Transverse colon (tissue), 4 donors: ENCODE measurements around the gene SEMA3C.

Experiments
- EP300 ChIP-seq: sonication (generic); formaldehyde crosslinking; IDR thresholded peaks from one replicate; pipeline ENCODE4 v1.6.1; 2017; ENCODE audit warnings: antibody characterized with exemption, low read depth
- POLR2A ChIP-seq: fragments of 450-650 bp; IDR thresholded peaks from one replicate; pipeline ENCODE4 v1.6.1; 2016; ENCODE audit warnings: antibody characterized with exemption, mild to moderate bottlenecking, moderate library complexity
- POLR2AphosphoS5 ChIP-seq, 3 donors: sonication (generic); formaldehyde crosslinking; IDR thresholded peaks; one replicate each; pipeline ENCODE4 v1.6.1; 2016; ENCODE audit warnings: antibody characterized with exemption in 3 of 3
- TF ChIP-seq, protein P1 (sequence below), 5 experiments: fragments of 200-600 bp in 3 of 5; fragments of 450-650 bp in 2 of 5; sonication (generic) in 3 of 5; IDR thresholded peaks; 1 replicate in 2 of 5; 2 replicates in 3 of 5; pipeline ENCODE4 v1.5.1; 2016 to 2017; ENCODE audit warnings: antibody characterized with exemption in 5 of 5, inconsistent platforms in 3 of 5, mild to moderate bottlenecking in 2 of 5, moderate library complexity in 1 of 5

DNA sequence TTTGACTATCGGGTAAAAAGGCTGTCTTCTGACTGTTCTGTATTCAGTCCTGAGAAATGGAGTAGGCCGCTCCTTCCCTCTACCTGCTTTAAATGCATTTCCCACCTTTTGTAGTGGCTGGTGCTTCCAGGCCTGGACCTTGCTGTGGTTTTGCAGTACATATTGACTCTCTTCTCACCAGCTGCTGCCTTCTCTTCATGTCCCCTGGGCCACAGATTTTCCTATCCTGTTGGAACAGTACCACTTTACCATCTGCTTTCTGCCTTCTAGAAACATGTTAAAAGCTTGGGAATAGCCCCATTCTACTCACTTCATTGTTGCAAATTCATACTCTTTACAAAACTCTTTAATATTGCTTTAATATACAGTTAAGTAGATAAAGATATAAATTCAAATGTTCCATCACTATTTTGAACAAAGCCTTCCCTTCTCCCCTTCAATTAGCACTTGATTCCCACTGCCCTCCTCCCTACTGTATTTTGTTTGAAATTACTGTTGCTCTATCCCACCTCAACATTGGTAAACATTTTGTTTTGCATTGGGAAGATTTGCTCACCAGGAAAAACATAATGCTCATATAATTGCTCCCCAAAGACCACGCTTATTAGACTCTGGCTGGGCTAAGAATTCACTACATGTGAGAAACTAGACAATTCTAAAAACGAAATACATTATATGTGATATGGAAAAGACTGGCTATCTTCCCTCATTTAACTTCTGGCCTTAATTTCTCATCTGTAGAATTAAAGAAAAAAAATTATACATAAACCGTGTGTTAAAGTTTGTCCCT lies 17.3 kb upstream of the SEMA3C start:
- TF ChIP-seq, protein P1, sequence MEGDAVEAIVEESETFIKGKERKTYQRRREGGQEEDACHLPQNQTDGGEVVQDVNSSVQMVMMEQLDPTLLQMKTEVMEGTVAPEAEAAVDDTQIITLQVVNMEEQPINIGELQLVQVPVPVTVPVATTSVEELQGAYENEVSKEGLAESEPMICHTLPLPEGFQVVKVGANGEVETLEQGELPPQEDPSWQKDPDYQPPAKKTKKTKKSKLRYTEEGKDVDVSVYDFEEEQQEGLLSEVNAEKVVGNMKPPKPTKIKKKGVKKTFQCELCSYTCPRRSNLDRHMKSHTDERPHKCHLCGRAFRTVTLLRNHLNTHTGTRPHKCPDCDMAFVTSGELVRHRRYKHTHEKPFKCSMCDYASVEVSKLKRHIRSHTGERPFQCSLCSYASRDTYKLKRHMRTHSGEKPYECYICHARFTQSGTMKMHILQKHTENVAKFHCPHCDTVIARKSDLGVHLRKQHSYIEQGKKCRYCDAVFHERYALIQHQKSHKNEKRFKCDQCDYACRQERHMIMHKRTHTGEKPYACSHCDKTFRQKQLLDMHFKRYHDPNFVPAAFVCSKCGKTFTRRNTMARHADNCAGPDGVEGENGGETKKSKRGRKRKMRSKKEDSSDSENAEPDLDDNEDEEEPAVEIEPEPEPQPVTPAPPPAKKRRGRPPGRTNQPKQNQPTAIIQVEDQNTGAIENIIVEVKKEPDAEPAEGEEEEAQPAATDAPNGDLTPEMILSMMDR (IDR thresholded peaks at IDR 0.05): no peak
- TF ChIP-seq POLR2A: no peak
- no peak for TF ChIP-seq EP300
- no peak for TF ChIP-seq POLR2AphosphoS5 (IDR thresholded peaks at IDR 0.05)
